Stimulated activated CD8-positive, alpha-beta memory T cell treated with anti-CD3 and anti-CD28 coated beads, Interleukin-7, amount 100 ng/mL, for 4 hours (primary cell): Measurements from ENCODE around the gene RBFA.

ENCODE experiments used
- DNase-seq, 2 donors: peaks; one replicate each; pipeline ENCODE4 v3.0.0-alpha.2; 2020; ENCODE audit warnings: low read depth in 2 of 2

RBFA gene

DNA sequence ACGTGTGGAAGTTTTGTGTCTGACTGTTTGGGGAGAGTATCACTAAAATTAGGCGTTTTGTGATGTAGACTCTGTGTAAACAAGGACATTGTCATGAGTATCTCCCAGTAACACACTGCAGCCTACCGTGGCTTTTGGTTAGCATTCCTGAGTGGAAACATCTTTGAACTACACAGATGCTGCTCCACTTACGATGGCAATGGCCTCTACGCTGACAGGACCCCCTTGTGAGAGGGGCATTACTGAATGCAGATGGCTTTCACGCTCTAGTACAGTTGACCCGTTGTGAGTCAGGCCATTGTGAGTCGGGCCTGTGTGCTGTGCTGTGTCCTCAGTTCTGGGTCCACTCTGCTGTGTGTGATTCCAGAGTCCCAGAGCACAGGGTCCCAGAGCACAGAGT is 40.5 kb downstream of the RBFA start:
- no peak for DNase-seq

DNA sequence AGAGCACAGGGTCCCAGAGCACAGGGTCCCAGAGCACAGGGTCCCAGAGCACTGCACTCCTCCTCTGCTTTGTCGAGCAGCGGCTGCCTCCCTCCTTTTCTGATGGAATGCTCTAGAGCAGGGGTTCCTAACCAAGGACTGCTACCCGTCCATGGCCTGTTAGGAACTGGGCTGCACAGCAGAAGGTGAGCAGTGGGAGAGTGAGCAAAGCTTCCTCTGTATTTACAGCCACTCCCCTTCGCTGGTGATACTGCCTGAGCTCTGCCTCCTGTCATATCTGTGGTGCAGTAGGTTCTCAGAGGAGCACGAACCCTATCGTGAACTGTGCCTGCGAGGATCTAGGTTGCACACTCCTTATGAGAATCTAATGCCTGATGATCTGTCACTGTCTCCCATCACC is 41.7 kb downstream of the RBFA start:
- no peak for DNase-seq

DNA sequence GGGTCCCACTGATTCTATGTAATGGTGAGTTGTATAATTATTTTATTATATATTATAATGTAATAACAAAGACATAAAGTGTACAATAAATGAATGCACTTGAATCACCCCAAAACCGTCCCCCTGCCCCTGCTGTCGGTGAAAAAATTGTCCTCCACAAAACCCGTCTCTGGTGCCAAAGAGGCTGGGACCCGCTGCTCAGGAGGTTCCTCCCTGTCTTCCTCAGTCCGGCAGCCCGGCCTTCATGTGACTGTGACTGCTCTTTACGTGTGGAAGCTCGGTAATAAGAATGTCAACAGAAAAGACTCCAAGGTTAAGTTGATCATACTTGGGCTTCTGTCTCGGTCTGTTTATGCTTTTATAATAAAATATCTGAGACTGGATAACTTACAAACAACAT is 42.1 kb downstream of the RBFA start:
- DNase-seq, result no peak

DNA sequence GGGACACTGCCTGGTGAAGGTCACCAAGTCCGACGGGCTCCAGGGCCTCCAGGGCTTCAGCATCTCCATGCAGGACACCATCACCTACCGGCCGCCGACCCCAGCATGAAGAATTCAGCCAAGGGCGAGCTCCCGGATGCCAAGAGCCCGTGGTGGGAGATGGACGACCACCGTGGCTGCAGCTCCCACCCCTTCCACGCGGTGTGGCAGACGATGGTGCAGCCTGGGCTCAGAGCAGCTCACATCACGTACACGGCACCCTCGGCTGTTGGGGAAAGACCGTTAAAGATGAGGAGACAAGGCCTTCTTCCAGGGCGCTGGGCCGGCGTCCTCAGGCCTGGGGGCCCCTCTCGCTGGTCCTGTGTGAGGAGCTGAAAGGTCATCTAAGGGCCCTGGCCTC is 43.6 kb downstream of the RBFA start:
- no peak for DNase-seq
